Adrenal gland (tissue), 12 donors: ENCODE data around the gene PDE7B. TPM values are rescaled to one million over a fixed set of nuclear protein-coding genes. Genes with fewer than 3 reads are reported as not detected.

Source experiments
- DNase-seq, 7 donors: peaks; one replicate each; pipeline ENCODE4 v3.0.0-alpha.2; 2019 to 2020
- H3K27ac ChIP-seq, 5 donors: fragments of 200-600 bp; sonication (generic) in 4 of 5; 1 replicate in 3 of 5; 2 replicates in 2 of 5; pipeline versions ENCODE4 v1.5.1 to v1.8.0; 2016 to 2020; ENCODE audit warnings: mild to moderate bottlenecking in 1 of 5
- H3K27me3 ChIP-seq: fragments of 200-600 bp; 2 replicates; pipeline ENCODE4 v1.8.0; 2021
- H3K36me3 ChIP-seq, 2 donors: fragments of 200-600 bp; replicated peaks in 1 of 2; 1 replicate in 1 of 2; 2 replicates in 1 of 2; pipeline versions ENCODE4 v1.5.1 to v1.8.0; 2018 to 2022
- H3K4me1 ChIP-seq, 2 donors: fragments of 200-600 bp; replicated peaks in 1 of 2; 1 replicate in 1 of 2; 2 replicates in 1 of 2; pipeline versions ENCODE4 v1.5.1 to v1.8.0; 2018 to 2021
- H3K4me3 ChIP-seq, 4 donors: fragments of 200-600 bp; sonication (generic) in 3 of 4; one replicate each; pipeline ENCODE4 v1.5.1; 2016 to 2018
- H3K9me3 ChIP-seq, 3 donors: fragments of 200-600 bp; sonication (generic) in 1 of 3; replicated peaks in 1 of 3; 1 replicate in 2 of 3; 2 replicates in 1 of 3; pipeline versions ENCODE4 v1.5.1 to v1.8.0; 2016 to 2021
- CTCF ChIP-seq, 6 experiments: fragments of 450-650 bp in 4 of 6; fragments of 200-600 bp in 2 of 6; sonication (generic) in 1 of 6; IDR thresholded peaks; 1 replicate in 5 of 6; 2 replicates in 1 of 6; pipeline versions ENCODE4 v1.5.1 to v1.8.0; 2016 to 2021; ENCODE audit warnings: antibody characterized with exemption in 6 of 6, mild to moderate bottlenecking in 2 of 6, moderate library complexity in 1 of 6
- POLR2A ChIP-seq, 2 donors: fragments of 450-650 bp; IDR thresholded peaks; one replicate each; pipeline ENCODE4 v1.6.1; 2017; ENCODE audit warnings: antibody characterized with exemption in 2 of 2, mild to moderate bottlenecking in 2 of 2, moderate library complexity in 1 of 2
- WGBS, 4 donors: extraction: QIAGEN DNeasy Blood & Tissue Kit in 2 of 4; methylation state at CpG; one replicate each; pipeline versions ENCODE4 v1.1.5 to v1.1.7; 2013 to 2017; 5-methylcytosine and 5-hydroxymethylcytosine counted together
- intact Hi-C, 2 donors: fragments of 100-400 bp; cut with DNase I; formaldehyde crosslinking; loops; one replicate each; pipeline versions ENCODE4 v1.14.1 to v1.15.0; 2022 to 2023
- polyA plus RNA-seq, 3 donors: library from polyadenylated mRNA; stranded (reverse); fragments of 200-250 nt in 2 of 3; fragments of 350-450 nt in 1 of 3; fragmentation: Illumina TruSeq in 1 of 3; extraction: RNeasy Lipid Tissue Mini Kit (QIAGEN cat#74804) in 1 of 3; gene quantifications; one replicate each; pipeline ENCODE4 v1.2.3, GENCODE V29; 2013 to 2014
- total RNA-seq, 9 donors: library from RNA; depleted of rRNA in 4 of 9; stranded (reverse); fragments of >200 nt in 4 of 9; fragments of 120-200 nt in 1 of 9; fragmentation: NEBNext Ultra II Directional in 1 of 9; extraction: Animal tissue kit (Norgen Biotek cat#: 25700) in 1 of 9; gene quantifications; one replicate each; pipeline versions ENCODE4 v1.1.0 to v1.2.4, GENCODE V29; 2013 to 2023
- donor health status: healthy with polysubstance abuse.
- donor health status: Bipolar disorder and iron deficiency.
- donor health status: DM: yes; HTN: yes; CAD: no.
- donor health status: DM: no; HTN: no; CAD: no.
- donor health status: DM: no; HTN: no; CAD: no.
- donor health status: DM: yes; HTN: yes; CAD: no.

PDE7B gene
- total and polyA plus RNA-seq, 12 donors, result 1.3 to 11.5 (median 5.2) TPM

- H3K27me3 ChIP-seq, result no peaks in the 10 kb centered on the region
- no peaks in the 10 kb centered on the region for H3K4me1 ChIP-seq
- DNase-seq, result no peak
- no peak overlapping the region for H3K27ac ChIP-seq
- no peaks in the 10 kb centered on the region for H3K9me3 ChIP-seq
- 0 to 92% (median 89%) methylated on average over 1 of the region's 1 CpG for WGBS, 4 donors
- no peaks in the 10 kb centered on the region for H3K36me3 ChIP-seq
- no peak overlapping the region for H3K4me3 ChIP-seq
- intact Hi-C loops, result no loop called here
- TF ChIP-seq POLR2A (IDR thresholded peaks at IDR 0.05) (no peak), CTCF (IDR thresholded peaks at IDR 0.05) (no peak)
Observed at GRCh38 chr6:135974426-135974825, 122.9 kb downstream of the PDE7B start.

GRCh38 chr6:135976585-135976984, 125.1 kb downstream of the PDE7B start:
- H3K27me3 ChIP-seq, result no peaks in the 10 kb centered on the region
- no peak overlapping the region for H3K27ac ChIP-seq
- H3K36me3 ChIP-seq, result no peaks in the 10 kb centered on the region
- no peak for DNase-seq
- intact Hi-C loops, result no loop called here
- TF ChIP-seq POLR2A (IDR thresholded peaks at IDR 0.05) (no peak), CTCF (IDR thresholded peaks at IDR 0.05) (no peak)
- H3K9me3 ChIP-seq, result no peaks in the 10 kb centered on the region
- H3K4me1 ChIP-seq, result no peaks in the 10 kb centered on the region
- H3K4me3 ChIP-seq, result no peak overlapping the region

GRCh38 chr6:135983093-135983492, 131.6 kb downstream of the PDE7B start:
- Histone ChIP-seq H3K4me3 (no peak overlapping the region), H3K27ac (no peak overlapping the region), H3K36me3 (no peaks in the 10 kb centered on the region), H3K4me1 (no peaks in the 10 kb centered on the region), H3K27me3 (no peaks in the 10 kb centered on the region), H3K9me3 (no peaks in the 10 kb centered on the region)
- 81 to 94% (median 87%) methylated on average over 3 of the region's 3 CpGs for WGBS, 4 donors
- no peak for DNase-seq
- intact Hi-C loops, result no loop called here
- TF ChIP-seq CTCF (IDR thresholded peaks at IDR 0.05), result no peak
- TF ChIP-seq POLR2A (IDR thresholded peaks at IDR 0.05), result no peak

DNA sequence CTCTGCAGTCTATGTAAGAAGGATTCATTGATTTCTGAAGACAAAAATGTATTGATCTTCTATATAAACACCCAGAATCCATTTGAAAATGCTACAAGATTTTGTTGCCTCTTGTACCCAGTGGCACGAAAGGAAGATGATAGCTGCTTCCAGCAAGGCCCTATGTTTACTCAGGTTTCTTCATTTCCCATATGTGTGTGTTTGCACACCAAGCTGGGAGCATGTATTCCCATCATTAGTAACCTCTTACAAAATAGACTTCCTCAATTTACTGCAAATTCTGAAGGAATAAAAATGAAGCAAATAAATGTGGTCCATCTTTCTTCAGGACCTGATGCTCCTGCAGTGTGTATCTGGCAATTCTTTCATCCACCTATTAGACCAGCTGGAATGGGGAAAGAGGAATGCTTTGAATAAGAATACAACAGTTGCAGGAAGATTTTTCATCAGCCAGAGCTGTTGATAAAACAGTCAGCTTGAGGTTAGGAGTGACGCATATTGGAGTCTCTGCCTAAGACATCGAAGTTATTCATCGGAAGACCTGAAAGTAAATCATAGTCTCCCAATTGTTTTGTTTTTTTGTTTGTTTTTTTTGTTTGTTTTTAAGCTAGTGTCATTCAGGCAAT, 132.3 kb downstream of the PDE7B start:
- no peaks in the 10 kb centered on the region for H3K27me3 ChIP-seq
- H3K27ac ChIP-seq, result no peak overlapping the region
- intact Hi-C loops, result no loop called here
- no peaks in the 10 kb centered on the region for H3K4me1 ChIP-seq
- 83 to 91% (median 87%) methylated on average over 4 of the region's 4 CpGs for WGBS, 4 donors
- no peak for DNase-seq
- no peaks in the 10 kb centered on the region for H3K9me3 ChIP-seq
- no peak overlapping the region for H3K4me3 ChIP-seq
- no peak for TF ChIP-seq CTCF (IDR thresholded peaks at IDR 0.05)
- TF ChIP-seq POLR2A (IDR thresholded peaks at IDR 0.05), result no peak
- no peaks in the 10 kb centered on the region for H3K36me3 ChIP-seq
